Measurements from ENCODE around the gene SRSF10. TPM values are rescaled to one million over a fixed set of nuclear protein-coding genes. Genes with fewer than 3 reads are reported as not detected.

The SRSF10 gene
- total RNA-seq, result 168 and 192 TPM in 2 replicates

DNA sequence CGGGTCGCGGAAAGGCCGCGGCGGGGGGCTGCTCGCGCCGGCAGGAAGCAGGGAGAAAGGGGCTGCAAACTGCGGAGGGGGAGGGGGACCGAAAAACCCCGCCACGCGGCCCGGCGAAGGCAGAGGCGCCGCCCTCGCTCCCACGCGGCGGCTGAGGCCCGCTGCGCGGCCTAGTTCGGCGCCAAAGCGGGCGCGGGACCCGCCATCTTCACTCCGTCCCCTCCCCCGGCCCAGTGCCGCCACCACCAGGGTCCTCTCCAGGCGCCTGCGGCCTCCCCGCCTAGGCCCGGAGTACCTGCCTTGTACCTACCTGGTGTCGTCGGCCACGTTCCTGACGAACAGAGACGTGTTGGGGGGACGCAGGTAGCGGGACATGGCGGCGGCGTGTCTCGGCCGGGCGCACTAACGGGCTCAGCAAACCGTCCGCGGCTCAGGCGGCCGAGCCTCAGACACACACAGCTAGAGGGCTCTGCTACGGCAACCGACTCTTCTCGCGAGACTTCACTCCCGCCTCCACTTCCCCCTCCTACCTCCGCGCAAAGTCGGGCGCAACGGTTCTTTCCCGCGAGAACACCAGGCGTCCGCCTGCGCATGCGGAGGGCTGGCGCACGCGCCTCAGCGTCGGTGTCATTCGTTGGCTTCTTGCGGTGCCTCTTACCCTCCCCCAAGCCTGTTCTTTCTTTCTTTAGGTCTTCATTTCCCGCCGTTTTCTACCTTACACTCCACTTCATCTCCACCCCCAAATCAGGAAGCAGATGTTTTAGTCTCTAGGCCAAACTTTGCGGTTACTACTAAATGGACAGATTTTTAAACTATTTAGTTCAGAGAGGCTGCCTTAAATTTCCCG lies at the start of gene SRSF10:
SRSF10 (minus strand) TSS at position 447 of the 847 bp plus-strand sequence; CDS start at position 375, 72 bp downstream.
- POLR2A ChIA-PET, result interaction anchor here (0.6 to 4.7 kb wide), 25 partner anchors 9 to 1253 kb away, joined by 3 to 73 read pairs (median 5); partner anchors contain the start of genes CNR2, HMGCL, IFNLR1 and LYPLA2
- CTCF ChIA-PET, result interaction anchor here (0.6 to 1.6 kb wide), 2 partner anchors 15 to 16 kb away, joined by 3 read pairs; no protein-coding TSS in a partner anchor
- Mint-ChIP-seq H3K27me3 (no peaks in the 10 kb centered on the region), H3K4me3 (peak within 1 kb of the TSS; percentile 96), H3K9me3 (no peaks in the 10 kb centered on the region), H3K4me1 (peaks cover 54% of the 10 kb centered on the region), H3K36me3 (ENCODE audit: low read depth) (peaks cover 33% of the 10 kb centered on the region), H3K27ac (peak within 1 kb of the TSS; percentile 95)
- TF ChIP-seq CTCF (IDR thresholded peaks at IDR 0.05), result no peak
- intact Hi-C loops (cut with micrococcal nuclease), result loop anchor here (1.0 to 10.0 kb wide), 5 partner anchors 21 to 215 kb away; partner anchors contain the start of genes GALE and PNRC2
- DNase-seq (peak; percentile 92), ATAC-seq (ENCODE audit: low read depth) (peak; percentile 96)

- intact Hi-C loops (cut with micrococcal nuclease), result loop anchor here (1.0 to 5.0 kb wide), 4 partner anchors 48 to 256 kb away; partner anchors contain the start of genes PNRC2 and SRSF10
- Mint-ChIP-seq H3K27ac (no peak overlapping the region), H3K4me1 (peaks cover 6% of the 10 kb centered on the region), H3K36me3 (ENCODE audit: low read depth) (no peaks in the 10 kb centered on the region), H3K27me3 (no peaks in the 10 kb centered on the region), H3K9me3 (no peaks in the 10 kb centered on the region), H3K4me3 (no peak overlapping the region)
- ChIA-PET POLR2A (interaction anchor here (0.6 to 1.7 kb wide), 5 partner anchors 48 to 590 kb away, joined by 3 to 8 read pairs (median 4); partner anchors contain the start of gene SRSF10), CTCF (interaction anchor here (0.7 to 3.6 kb wide), 9 partner anchors 24 to 256 kb away, joined by 3 to 29 read pairs (median 4); no protein-coding TSS in a partner anchor)
- no peak for TF ChIP-seq CTCF (IDR thresholded peaks at IDR 0.05)
- DNase-seq, result no peak
- no peak for ATAC-seq (ENCODE audit: low read depth)
Observed at GRCh38 chr1:24027838-24028468, 47.8 kb upstream of the SRSF10 start.

DNA sequence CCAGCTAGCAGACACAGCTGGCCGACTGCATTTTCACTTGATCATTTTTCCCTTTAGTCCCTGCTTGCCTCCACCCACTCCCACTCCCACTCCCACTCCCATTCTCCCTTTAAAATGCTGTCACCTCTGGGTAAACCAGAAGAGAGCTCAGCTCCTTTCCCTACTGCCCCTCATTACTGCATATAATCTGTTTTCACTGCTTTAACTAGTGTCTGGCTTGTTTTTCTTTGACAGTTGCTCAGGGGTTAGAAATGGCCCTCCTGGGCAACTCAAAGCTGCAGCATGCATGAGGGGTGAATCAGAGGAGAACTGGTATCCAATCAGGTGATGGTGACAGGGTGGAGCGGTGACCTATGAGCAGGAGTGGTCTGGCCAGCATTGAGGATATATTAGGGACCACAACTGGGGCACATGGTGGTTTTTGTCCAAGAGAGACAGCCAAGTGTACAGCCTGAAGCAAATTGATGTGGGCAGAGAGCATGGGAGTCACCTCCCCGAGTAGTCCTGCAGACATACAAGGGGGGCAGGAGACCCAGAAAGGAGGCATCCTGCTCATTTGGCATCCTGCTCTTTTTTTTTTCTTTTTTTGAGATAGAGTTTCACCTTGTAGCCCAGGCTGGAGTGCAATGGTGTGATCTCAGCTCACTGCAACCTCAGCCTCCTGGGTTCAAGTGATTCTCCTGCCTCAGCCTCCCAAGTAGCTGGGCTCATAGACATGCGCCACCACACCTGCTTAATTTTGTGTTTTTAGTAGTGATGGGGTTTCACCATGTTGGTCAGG lies 42.6 kb upstream of the SRSF10 start:
- Mint-ChIP-seq H3K4me3 (no peak overlapping the region), H3K9me3 (no peaks in the 10 kb centered on the region), H3K27me3 (peaks cover 4% of the 10 kb centered on the region), H3K4me1 (peaks cover 6% of the 10 kb centered on the region), H3K27ac (no peak overlapping the region), H3K36me3 (ENCODE audit: low read depth) (no peaks in the 10 kb centered on the region)
- CTCF ChIA-PET, result no interaction called here
- intact Hi-C loops (cut with micrococcal nuclease), result no loop called here
- no peak for TF ChIP-seq CTCF (IDR thresholded peaks at IDR 0.05)
- ATAC-seq (ENCODE audit: low read depth) (no peak), DNase-seq (no peak)
- POLR2A ChIA-PET, result no interaction called here

DNA sequence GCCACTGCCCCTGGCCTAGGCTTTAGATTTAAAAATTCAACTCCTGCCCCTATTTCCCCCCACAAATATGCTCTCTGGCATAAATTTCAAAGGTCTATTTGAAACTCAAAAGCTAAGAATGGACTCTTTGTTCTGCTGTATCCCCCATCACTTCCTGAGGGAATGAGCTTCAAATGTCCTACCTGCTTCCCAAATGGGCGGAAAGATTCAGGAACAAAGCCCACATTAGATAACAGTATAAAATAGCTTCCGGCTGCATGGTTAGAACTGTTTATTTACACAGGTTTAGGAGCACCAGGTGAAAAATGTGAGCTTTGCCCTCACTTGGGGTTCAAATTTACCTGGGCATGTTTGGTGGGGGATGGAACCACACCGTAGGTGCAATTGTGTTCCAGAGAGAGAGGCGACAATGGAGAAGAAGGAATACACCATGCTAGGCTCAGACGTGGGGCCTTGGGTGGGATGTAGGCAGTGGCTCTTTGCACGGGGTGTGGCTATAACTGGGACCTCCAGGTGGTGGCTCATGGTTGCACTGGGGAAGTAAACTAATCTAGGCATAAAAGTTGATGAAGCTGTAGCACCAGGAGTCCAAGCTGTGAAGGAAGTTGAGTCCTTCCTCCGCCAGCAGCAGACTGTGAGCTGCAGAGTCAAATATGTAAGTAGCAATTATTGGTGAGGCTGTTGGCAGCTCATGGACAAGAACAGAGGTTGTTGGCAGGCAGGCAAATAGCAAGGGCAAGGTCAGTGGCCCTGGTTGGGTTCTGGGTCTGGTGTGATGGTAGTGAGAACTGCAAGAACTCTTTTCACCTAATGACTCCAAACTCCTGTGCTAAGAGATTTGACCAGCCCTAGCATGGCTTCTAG lies 41.5 kb upstream of the SRSF10 start:
- no peak for ATAC-seq (ENCODE audit: low read depth)
- no peak overlapping the region for H3K4me3 Mint-ChIP-seq
- POLR2A ChIA-PET, result interaction anchor here (0.6 kb wide), 2 partner anchors 14 to 29 kb away, joined by 3 to 4 read pairs; no protein-coding TSS in a partner anchor

More for the DNA sequence above, 41.5 kb upstream of the SRSF10 start:
- intact Hi-C loops (cut with micrococcal nuclease), result no loop called here
- H3K36me3 Mint-ChIP-seq (ENCODE audit: low read depth), result no peaks in the 10 kb centered on the region
- H3K27ac Mint-ChIP-seq, result no peak overlapping the region
- peaks cover 6% of the 10 kb centered on the region for H3K4me1 Mint-ChIP-seq
- CTCF ChIA-PET, result no interaction called here
- no peaks in the 10 kb centered on the region for H3K9me3 Mint-ChIP-seq
- no peak for DNase-seq
- H3K27me3 Mint-ChIP-seq, result peaks cover 4% of the 10 kb centered on the region
- no peak for TF ChIP-seq CTCF (IDR thresholded peaks at IDR 0.05)
